ENCODE data around the gene MYADM. TPM values are rescaled to one million over a fixed set of nuclear protein-coding genes. Genes with fewer than 3 reads are reported as not detected.

Gene MYADM, protein sequence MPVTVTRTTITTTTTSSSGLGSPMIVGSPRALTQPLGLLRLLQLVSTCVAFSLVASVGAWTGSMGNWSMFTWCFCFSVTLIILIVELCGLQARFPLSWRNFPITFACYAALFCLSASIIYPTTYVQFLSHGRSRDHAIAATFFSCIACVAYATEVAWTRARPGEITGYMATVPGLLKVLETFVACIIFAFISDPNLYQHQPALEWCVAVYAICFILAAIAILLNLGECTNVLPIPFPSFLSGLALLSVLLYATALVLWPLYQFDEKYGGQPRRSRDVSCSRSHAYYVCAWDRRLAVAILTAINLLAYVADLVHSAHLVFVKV
- 10 to 100 TPM; 42.1 to 45.8 TPM for total RNA-seq
- polyA plus RNA-seq, result 10 to 100 TPM; 38.5 to 67.9 TPM

DNA sequence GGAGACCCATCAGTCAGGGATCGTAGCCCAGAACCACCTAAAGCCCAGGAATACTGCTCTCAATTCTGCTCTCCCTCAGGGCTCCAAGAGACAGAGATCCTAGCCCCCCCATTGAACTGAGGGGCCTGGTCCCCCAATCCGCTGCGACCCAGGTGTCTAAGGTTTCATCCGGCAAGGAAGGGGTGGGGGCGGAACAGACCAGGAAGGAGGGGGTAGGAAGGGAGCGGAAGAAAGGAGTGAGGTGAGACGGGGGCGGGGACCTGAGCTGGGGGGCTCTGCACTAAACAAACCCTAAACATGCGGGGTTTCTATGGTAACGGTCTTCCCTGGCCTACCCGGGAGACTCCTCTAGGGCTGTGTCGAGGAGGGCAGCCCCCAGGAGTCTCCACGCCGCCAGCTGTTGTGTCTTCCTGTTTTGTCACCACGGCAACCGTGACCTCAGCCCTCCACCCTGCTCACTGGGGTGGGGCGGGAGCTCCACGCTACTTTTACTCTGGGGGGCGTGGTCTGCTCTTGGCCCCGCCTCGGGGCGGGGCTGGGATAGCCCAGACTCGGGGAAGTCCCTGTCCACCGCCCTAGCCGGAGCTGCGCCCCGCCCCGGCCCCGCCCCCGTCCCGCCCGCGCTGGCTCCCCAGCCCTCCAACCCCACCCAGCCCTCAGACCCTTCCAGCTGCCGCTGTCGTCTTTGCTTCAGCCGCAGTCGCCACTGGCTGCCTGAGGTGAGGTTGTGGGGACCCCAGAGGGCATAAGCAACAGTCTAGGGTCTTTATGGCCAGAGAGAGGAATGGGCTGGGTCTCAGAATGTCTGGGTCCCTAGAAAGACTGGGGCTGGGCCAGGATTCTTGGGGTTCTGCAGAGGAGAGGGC is at the start of gene MYADM:
MYADM (plus strand) TSS at position 659 of the 866 bp plus-strand sequence. CDS start 5,647 bp downstream, outside the sequence.
- H3K27me3 Mint-ChIP-seq, result no peaks in the 10 kb centered on the region
- peaks cover 9 to 29% of the 10 kb centered on the region in 2 donors for H3K36me3 Mint-ChIP-seq
- intact Hi-C loops (cut with micrococcal nuclease), result loop anchor here (1.0 to 5.0 kb wide), 9 partner anchors 12 to 670 kb away; partner anchors contain the start of genes CNOT3, LENG1, LENG8 and LENG9
- POLR2A ChIA-PET (ENCODE audit: partially characterized antibody), result interaction anchor here (0.6 to 4.3 kb wide), 20 partner anchors 10 to 1773 kb away, joined by 3 to 95 read pairs (median 8); partner anchors contain the start of genes CNOT3, LENG1, LENG8 and LENG9
- peak within 1 kb of the TSS; percentile 85 to 90 for H3K4me3 ChIP-seq (ENCODE audit: low read length in 2 of 2)
- H3K9me3 Mint-ChIP-seq, result peaks cover 0 to 7% (median 0%) of the 10 kb centered on the region in 8 donors
- H3K4me1 ChIP-seq (ENCODE audit: insufficient read depth, low read length), result peaks cover 30% of the 10 kb centered on the region
- no peaks in the 10 kb centered on the region for H3K27me3 ChIP-seq (ENCODE audit: insufficient read depth, low read length)
- peak within 1 kb of the TSS; percentile 99 to 100 (median 100) for H3K27ac Mint-ChIP-seq
- H3K4me1 Mint-ChIP-seq, result peaks cover 20 to 60% (median 28%) of the 10 kb centered on the region in 4 donors
- no peaks in the 10 kb centered on the region for H3K36me3 ChIP-seq (ENCODE audit: insufficient read depth, low read length)
- no peaks in the 10 kb centered on the region for H3K9me3 ChIP-seq (ENCODE audit: control insufficient read depth in 1 of 2, low read length in 2 of 2)
- peak; percentile 100 for DNase-seq
- peak within 1 kb of the TSS; percentile 100 for H3K27ac ChIP-seq (ENCODE audit: low read depth, low read length)
- CTCF ChIA-PET (ENCODE audit: partially characterized antibody), result interaction anchor here (1.0 to 1.7 kb wide), 5 partner anchors 12 to 162 kb away, joined by 3 to 12 read pairs (median 5); partner anchors contain the start of gene PRKCG
- H3K4me3 Mint-ChIP-seq, result peak within 1 kb of the TSS; percentile 95 to 99 (median 98)

DNA sequence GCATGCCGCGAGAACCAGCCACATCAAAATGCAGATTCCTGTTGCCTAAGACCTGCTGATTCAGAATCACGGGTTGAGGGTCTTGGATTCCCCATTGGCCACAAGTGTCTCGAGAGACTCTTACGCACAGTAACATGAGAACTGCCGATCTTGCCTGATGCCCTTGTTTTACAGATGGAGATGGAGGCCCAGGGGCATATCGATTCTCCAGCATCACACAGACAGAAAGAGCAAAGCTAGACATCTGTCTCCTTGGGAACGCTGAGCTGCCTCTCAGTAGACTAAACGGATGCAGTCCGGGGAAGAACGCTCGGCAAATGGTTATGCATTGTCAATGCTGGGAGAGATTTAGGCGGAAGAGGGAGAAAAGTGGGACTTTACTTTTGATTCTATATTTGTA is 48.9 kb upstream of the MYADM start:
- Histone ChIP-seq H3K27ac (ENCODE audit: low read depth, low read length) (no peak overlapping the region), H3K4me3 (ENCODE audit: low read length in 2 of 2) (no peak overlapping the region), H3K36me3 (ENCODE audit: insufficient read depth, low read length) (no peaks in the 10 kb centered on the region), H3K27me3 (ENCODE audit: insufficient read depth, low read length) (no peaks in the 10 kb centered on the region), H3K4me1 (ENCODE audit: insufficient read depth, low read length) (no peaks in the 10 kb centered on the region), H3K9me3 (ENCODE audit: control insufficient read depth in 1 of 2, low read length in 2 of 2) (no peaks in the 10 kb centered on the region)
- no peak for DNase-seq
- H3K4me1 Mint-ChIP-seq, result no peaks in the 10 kb centered on the region
- ChIA-PET POLR2A (ENCODE audit: partially characterized antibody) (no interaction called here), CTCF (ENCODE audit: partially characterized antibody) (no interaction called here)
- no peak overlapping the region for H3K27ac Mint-ChIP-seq
- no peaks in the 10 kb centered on the region for H3K36me3 Mint-ChIP-seq
- no peaks in the 10 kb centered on the region for H3K9me3 Mint-ChIP-seq
- intact Hi-C loops (cut with micrococcal nuclease), result no loop called here
- no peak overlapping the region for H3K4me3 Mint-ChIP-seq
- peaks cover 3 to 4% of the 10 kb centered on the region in 2 donors for H3K27me3 Mint-ChIP-seq

DNA sequence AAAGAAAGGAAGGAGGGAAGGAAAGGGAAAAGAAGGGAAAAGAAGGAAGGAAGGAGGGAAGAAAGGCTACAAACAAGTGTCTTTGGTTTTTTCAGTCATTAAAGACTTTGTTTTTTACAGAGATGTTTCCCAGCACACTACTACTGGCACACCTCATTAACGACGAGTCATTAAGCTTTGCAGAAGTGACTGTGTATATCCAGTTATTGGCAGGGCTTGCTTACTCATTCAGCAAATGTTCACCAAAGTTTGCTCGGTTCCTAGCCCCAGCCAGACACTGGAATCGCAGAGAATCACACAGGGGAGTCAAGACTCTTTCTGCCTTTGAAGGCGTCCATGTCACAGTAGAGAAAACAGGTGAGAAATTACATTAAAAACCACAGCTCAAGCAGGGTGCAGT is 47.8 kb upstream of the MYADM start:
- CTCF ChIA-PET (ENCODE audit: partially characterized antibody), result no interaction called here
- no peak for DNase-seq
- no peaks in the 10 kb centered on the region for H3K4me1 Mint-ChIP-seq

DNA sequence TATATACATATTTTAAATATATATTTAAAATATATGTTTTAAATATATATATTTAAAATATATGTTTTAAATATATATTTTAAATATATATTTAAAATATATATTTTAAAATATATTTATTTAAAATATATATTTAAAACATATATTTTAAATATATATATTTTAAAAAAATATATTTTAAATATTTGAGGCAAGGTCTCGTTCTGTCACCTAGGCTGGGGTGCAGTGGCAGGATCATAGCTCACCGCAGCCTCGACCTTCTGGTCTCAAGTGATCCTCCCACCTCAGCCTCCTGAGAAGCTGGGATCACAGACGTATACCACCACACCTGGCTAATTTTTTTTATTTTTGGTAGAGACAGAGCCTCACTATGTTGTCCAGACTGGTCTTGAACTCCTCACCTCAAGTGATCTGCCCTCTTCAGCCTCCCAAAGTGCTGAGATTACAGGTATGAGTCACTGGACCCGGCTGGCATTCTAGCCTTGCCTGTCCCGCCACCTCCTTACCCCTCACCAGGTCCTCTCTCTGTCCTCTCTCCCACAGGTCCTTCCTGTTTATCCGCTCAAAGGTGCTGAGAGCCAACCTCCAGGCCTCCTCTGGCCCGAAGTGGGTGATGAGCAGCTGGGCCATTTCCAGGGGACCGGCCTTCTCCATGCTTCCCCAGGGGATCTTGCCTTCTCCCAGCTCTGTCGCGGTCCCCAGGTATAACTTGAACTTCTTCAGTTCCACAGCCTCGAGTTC is 44.1 kb upstream of the MYADM start:
- intact Hi-C loops (cut with micrococcal nuclease), result no loop called here

More for the DNA sequence above, 47.8 kb upstream of the MYADM start:
- H3K27ac ChIP-seq (ENCODE audit: low read depth, low read length), result no peak overlapping the region
- no peaks in the 10 kb centered on the region for H3K9me3 ChIP-seq (ENCODE audit: control insufficient read depth in 1 of 2, low read length in 2 of 2)
- intact Hi-C loops (cut with micrococcal nuclease), result no loop called here
- H3K9me3 Mint-ChIP-seq, result no peaks in the 10 kb centered on the region
- H3K36me3 Mint-ChIP-seq, result no peaks in the 10 kb centered on the region
- no peaks in the 10 kb centered on the region for H3K27me3 ChIP-seq (ENCODE audit: insufficient read depth, low read length)
- H3K27me3 Mint-ChIP-seq, result peaks cover 10 to 11% of the 10 kb centered on the region in 2 donors
- no peaks in the 10 kb centered on the region for H3K36me3 ChIP-seq (ENCODE audit: insufficient read depth, low read length)
- no peak overlapping the region for H3K4me3 ChIP-seq (ENCODE audit: low read length in 2 of 2)
- H3K27ac Mint-ChIP-seq, result no peak overlapping the region
- POLR2A ChIA-PET (ENCODE audit: partially characterized antibody), result no interaction called here
- H3K4me1 ChIP-seq (ENCODE audit: insufficient read depth, low read length), result no peaks in the 10 kb centered on the region
- H3K4me3 Mint-ChIP-seq, result no peak overlapping the region

DNA sequence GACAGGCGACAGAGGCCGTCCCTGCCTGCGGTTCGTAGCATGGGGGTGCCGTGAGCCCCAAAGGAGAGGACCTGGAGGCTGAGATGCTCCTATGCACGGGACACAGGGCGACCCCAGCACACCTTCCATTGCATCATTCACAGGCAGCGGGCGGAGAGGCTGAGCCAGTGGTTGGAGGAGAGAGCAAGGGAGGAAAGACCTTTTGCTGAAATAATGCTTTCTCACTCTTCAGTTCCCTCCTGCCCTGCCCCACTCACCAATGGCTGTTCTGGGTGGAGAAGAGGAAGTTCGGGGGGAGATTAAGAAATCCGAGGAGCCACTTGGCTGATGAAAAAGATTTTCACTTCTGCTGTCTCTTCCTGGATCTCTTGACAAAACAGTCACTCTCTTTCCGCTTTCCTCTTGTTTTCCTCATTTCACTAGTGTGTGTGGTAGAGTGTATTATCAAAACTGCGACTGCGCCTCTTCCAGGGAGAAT is 43.5 kb upstream of the MYADM start, which contains the start of gene NLRP12:
NLRP12 (minus strand) TSS at position 181 of the 478 bp plus-strand sequence; CDS start at position 41, 140 bp downstream.
- no peak within 1 kb of the TSS for H3K4me3 ChIP-seq (ENCODE audit: low read length in 2 of 2)
- no peaks in the 10 kb centered on the region for H3K4me1 ChIP-seq (ENCODE audit: insufficient read depth, low read length)
- no peak within 1 kb of the TSS for H3K27ac ChIP-seq (ENCODE audit: low read depth, low read length)
- H3K27me3 ChIP-seq (ENCODE audit: insufficient read depth, low read length), result no peaks in the 10 kb centered on the region
- H3K27me3 Mint-ChIP-seq, result peaks cover 15 to 18% of the 10 kb centered on the region in 2 donors
- intact Hi-C loops (cut with micrococcal nuclease), result no loop called here
- POLR2A ChIA-PET (ENCODE audit: partially characterized antibody), result no interaction called here
- CTCF ChIA-PET (ENCODE audit: partially characterized antibody), result interaction anchor here (0.7 kb wide), 1 partner anchor 44 kb away, joined by 3 read pairs; no protein-coding TSS in a partner anchor
- H3K4me1 Mint-ChIP-seq, result peaks cover 0 to 1% (median 0%) of the 10 kb centered on the region in 4 donors
- H3K36me3 Mint-ChIP-seq, result no peaks in the 10 kb centered on the region
- no peaks in the 10 kb centered on the region for H3K9me3 ChIP-seq (ENCODE audit: control insufficient read depth in 1 of 2, low read length in 2 of 2)
- no peak for DNase-seq
- no peaks in the 10 kb centered on the region for H3K9me3 Mint-ChIP-seq
- no peak within 1 kb of the TSS for H3K4me3 Mint-ChIP-seq
- no peaks in the 10 kb centered on the region for H3K36me3 ChIP-seq (ENCODE audit: insufficient read depth, low read length)
- H3K27ac Mint-ChIP-seq, result peak within 1 kb of the TSS in 1 of 7 donors; percentile 21

More for the DNA sequence above, 44.1 kb upstream of the MYADM start:
- Histone ChIP-seq H3K36me3 (ENCODE audit: insufficient read depth, low read length) (no peaks in the 10 kb centered on the region), H3K27ac (ENCODE audit: low read depth, low read length) (no peak overlapping the region), H3K4me1 (ENCODE audit: insufficient read depth, low read length) (no peaks in the 10 kb centered on the region), H3K9me3 (ENCODE audit: control insufficient read depth in 1 of 2, low read length in 2 of 2) (no peaks in the 10 kb centered on the region), H3K4me3 (ENCODE audit: low read length in 2 of 2) (no peak overlapping the region), H3K27me3 (ENCODE audit: insufficient read depth, low read length) (no peaks in the 10 kb centered on the region)
- DNase-seq, result no peak
- no peaks in the 10 kb centered on the region for H3K36me3 Mint-ChIP-seq
- ChIA-PET POLR2A (ENCODE audit: partially characterized antibody) (no interaction called here), CTCF (ENCODE audit: partially characterized antibody) (no interaction called here)
- no peak overlapping the region for H3K4me3 Mint-ChIP-seq
- no peak overlapping the region for H3K27ac Mint-ChIP-seq
- H3K9me3 Mint-ChIP-seq, result no peaks in the 10 kb centered on the region
- peaks cover 14 to 18% of the 10 kb centered on the region in 2 donors for H3K27me3 Mint-ChIP-seq
- no peaks in the 10 kb centered on the region for H3K4me1 Mint-ChIP-seq

DNA sequence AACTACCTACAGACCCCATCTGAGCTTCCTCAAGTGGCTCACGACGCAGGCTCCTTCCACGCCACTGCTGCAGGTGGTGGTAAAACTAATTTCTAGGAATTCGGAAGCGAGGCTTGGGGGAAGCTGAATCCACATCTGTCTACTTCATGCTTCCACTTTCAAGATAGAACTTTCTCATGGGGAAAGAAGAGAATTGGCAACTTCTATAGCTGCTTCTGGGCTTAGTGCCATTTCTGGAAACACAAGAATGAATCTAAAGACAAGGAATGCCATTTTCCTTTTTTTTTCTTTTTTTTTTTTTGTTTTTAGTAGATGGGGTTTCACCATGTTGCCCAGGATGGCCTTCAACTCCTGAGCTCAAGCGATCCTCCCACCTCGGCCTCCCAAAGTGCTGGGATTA is 40.8 kb upstream of the MYADM start:
- POLR2A ChIA-PET (ENCODE audit: partially characterized antibody), result no interaction called here
- intact Hi-C loops (cut with micrococcal nuclease), result no loop called here
- Mint-ChIP-seq H3K4me1 (peaks cover 0 to 1% (median 0%) of the 10 kb centered on the region in 4 donors), H3K27ac (no peak overlapping the region), H3K27me3 (peaks cover 19 to 25% of the 10 kb centered on the region in 2 donors), H3K36me3 (no peaks in the 10 kb centered on the region), H3K9me3 (peaks cover 0 to 2% (median 0%) of the 10 kb centered on the region in 8 donors), H3K4me3 (no peak overlapping the region)
- Histone ChIP-seq H3K9me3 (ENCODE audit: control insufficient read depth in 1 of 2, low read length in 2 of 2) (no peaks in the 10 kb centered on the region), H3K4me1 (ENCODE audit: insufficient read depth, low read length) (no peaks in the 10 kb centered on the region), H3K27ac (ENCODE audit: low read depth, low read length) (no peak overlapping the region), H3K27me3 (ENCODE audit: insufficient read depth, low read length) (no peaks in the 10 kb centered on the region), H3K4me3 (ENCODE audit: low read length in 2 of 2) (no peak overlapping the region), H3K36me3 (ENCODE audit: insufficient read depth, low read length) (no peaks in the 10 kb centered on the region)
- DNase-seq, result no peak
- CTCF ChIA-PET (ENCODE audit: partially characterized antibody), result interaction anchor here (1.4 kb wide), 1 partner anchor 34 kb away, joined by 4 read pairs; no protein-coding TSS in a partner anchor

Data from CD4-positive, alpha-beta memory T cell (primary cell).